Activated CD8-positive, alpha-beta memory T cell treated with anti-CD3 and anti-CD28 coated beads for 48 hours (primary cell): ENCODE results near the gene LIMK1.
"Not testable (repeated sequence)": the region's sequence is repeated elsewhere in the genome, so short reads cannot be mapped to it uniquely, and the experiment has no call there.

Experiments
- DNase-seq, 3 experiments: peaks; one replicate each; pipeline ENCODE4 v3.0.0-alpha.2; 2020; ENCODE audit warnings: low read depth in 2 of 3, low spot score in 2 of 3

The LIMK1 gene

GRCh38 chr7:74121401-74122249 is 38.0 kb downstream of the LIMK1 start:
- no peak for DNase-seq

GRCh38 chr7:74123892-74124291 is 40.3 kb downstream of the LIMK1 start:
- DNase-seq = not testable (repeated sequence)

GRCh38 chr7:74126220-74126880 is 42.7 kb downstream of the LIMK1 start:
- DNase-seq = no peak

- no peak for DNase-seq
Measured at GRCh38 chr7:74129887-74130286, 46.3 kb downstream of the LIMK1 start.

GRCh38 chr7:74130518-74130917 is 46.9 kb downstream of the LIMK1 start:
- no peak for DNase-seq

GRCh38 chr7:74134117-74134620 is 50.6 kb downstream of the LIMK1 start:
- DNase-seq = no peak

- no peak for DNase-seq
Measured at GRCh38 chr7:74138334-74138867, 54.8 kb downstream of the LIMK1 start.

GRCh38 chr7:74138945-74139843 is 55.6 kb downstream of the LIMK1 start:
- DNase-seq = no peak

GRCh38 chr7:74141705-74142104 is 58.1 kb downstream of the LIMK1 start:
- no peak for DNase-seq

GRCh38 chr7:74143383-74143782 is 59.8 kb downstream of the LIMK1 start:
- DNase-seq = no peak

- no peak for DNase-seq
Measured at GRCh38 chr7:74148491-74148890, 64.9 kb downstream of the LIMK1 start.

- no peak for DNase-seq
Measured at GRCh38 chr7:74149071-74149470, 65.5 kb downstream of the LIMK1 start.

GRCh38 chr7:74149603-74150002 is 66.0 kb downstream of the LIMK1 start:
- DNase-seq = no peak

GRCh38 chr7:74153736-74154135 is 70.1 kb downstream of the LIMK1 start:
- DNase-seq = no peak

GRCh38 chr7:74155810-74156395 is 72.3 kb downstream of the LIMK1 start:
- DNase-seq = no peak

GRCh38 chr7:74157605-74158004 is 74.0 kb downstream of the LIMK1 start:
- DNase-seq = no peak

GRCh38 chr7:74164985-74165456 is 81.4 kb downstream of the LIMK1 start:
- no peak for DNase-seq

- DNase-seq = no peak
Measured at GRCh38 chr7:74165867-74166593, 82.4 kb downstream of the LIMK1 start.

- DNase-seq = not testable (repeated sequence)
Measured at GRCh38 chr7:74167324-74167723, 83.7 kb downstream of the LIMK1 start.
